GM18505 (cell line): ENCODE measurements around the gene BLM.

Source experiments
- ATAC-seq: cut with Tn5 transposase; IDR thresholded peaks from one replicate; pipeline ENCODE4 v1.9.1; 2021; ENCODE audit not compliant: unreplicated experiment
- POLR2A ChIP-seq: IDR thresholded peaks from 4 replicates; pipeline ENCODE4 v1.6.1; 2011; ENCODE audit warnings: borderline replicate concordance; ENCODE audit not compliant: insufficient read depth, insufficient read length; ENCODE audit errors: extremely low read depth

Gene BLM

GRCh38 chr15:90855139-90855538 lies 138.0 kb downstream of the BLM start:
- TF ChIP-seq POLR2A, result no peak
- no peak for ATAC-seq

GRCh38 chr15:90857337-90857736 lies 140.2 kb downstream of the BLM start:
- no peak for TF ChIP-seq POLR2A
- no peak for ATAC-seq

- TF ChIP-seq POLR2A, result no peak
- ATAC-seq, result no peak
These were observed 140.8 kb downstream of the BLM start for GRCh38 chr15:90857883-90858443.

- no peak for TF ChIP-seq POLR2A
These were observed 142.3 kb downstream of the BLM start for GRCh38 chr15:90859234-90860131.

GRCh38 chr15:90860450-90860849 lies 143.3 kb downstream of the BLM start:
- ATAC-seq, result no peak
- no peak for TF ChIP-seq POLR2A

More at GRCh38 chr15:90859234-90860131, 142.3 kb downstream of the BLM start:
- ATAC-seq, result no peak

- TF ChIP-seq POLR2A, result no peak
- ATAC-seq, result no peak
These were observed 144.0 kb downstream of the BLM start for GRCh38 chr15:90860942-90861675.

GRCh38 chr15:90862487-90862886 lies 145.3 kb downstream of the BLM start:
- no peak for TF ChIP-seq POLR2A
- ATAC-seq, result no peak

GRCh38 chr15:90862964-90863778 lies 146.0 kb downstream of the BLM start:
- no peak for TF ChIP-seq POLR2A
- ATAC-seq, result no peak

GRCh38 chr15:90863987-90864386 lies 146.8 kb downstream of the BLM start:
- ATAC-seq, result no peak
- no peak for TF ChIP-seq POLR2A

- no peak for TF ChIP-seq POLR2A
- no peak for ATAC-seq
These were observed 147.4 kb downstream of the BLM start for GRCh38 chr15:90864507-90864906.

GRCh38 chr15:90865702-90866101 lies 148.6 kb downstream of the BLM start:
- TF ChIP-seq POLR2A, result no peak
- no peak for ATAC-seq
